GM18907 (cell line): ENCODE measurements around the gene WASL.

Experiments used
- ATAC-seq: cut with Tn5 transposase; IDR thresholded peaks from one replicate; pipeline ENCODE4 v1.9.1; 2021; ENCODE audit warnings: mild to moderate bottlenecking, moderate library complexity; ENCODE audit not compliant: unreplicated experiment

WASL gene

GRCh38 chr7:123662755-123663154 lies 86.0 kb downstream of the WASL start:
- ATAC-seq, result no peak

GRCh38 chr7:123662293-123662692 lies 86.5 kb downstream of the WASL start:
- no peak for ATAC-seq

GRCh38 chr7:123661765-123662164 lies 87.0 kb downstream of the WASL start:
- no peak for ATAC-seq

GRCh38 chr7:123660514-123661354 lies 88.1 kb downstream of the WASL start:
- ATAC-seq, result no peak

- ATAC-seq, result no peak
These were observed 90.8 kb downstream of the WASL start for GRCh38 chr7:123658023-123658422.

- ATAC-seq, result no peak
These were observed 91.5 kb downstream of the WASL start for GRCh38 chr7:123657304-123657685.

- no peak for ATAC-seq
These were observed 92.1 kb downstream of the WASL start for GRCh38 chr7:123656544-123657303.

GRCh38 chr7:123655614-123656013 lies 93.2 kb downstream of the WASL start, which contains the start of gene LMOD2:
Gene LMOD2, plus strand, starts transcription at chr7:123655866. Its CDS starts 98 bp downstream, at chr7:123655964.
- ATAC-seq, result no peak

GRCh38 chr7:123653162-123653561 lies 95.6 kb downstream of the WASL start:
- ATAC-seq, result no peak

- no peak for ATAC-seq
These were observed 96.4 kb downstream of the WASL start for GRCh38 chr7:123652406-123652805.

GRCh38 chr7:123650595-123650994 lies 98.2 kb downstream of the WASL start:
- no peak for ATAC-seq

- no peak for ATAC-seq
These were observed 98.8 kb downstream of the WASL start for GRCh38 chr7:123649964-123650363.

- ATAC-seq, result no peak
These were observed 101.6 kb downstream of the WASL start for GRCh38 chr7:123647106-123647730.

GRCh38 chr7:123645516-123645915 lies 103.3 kb downstream of the WASL start:
- no peak for ATAC-seq

- ATAC-seq, result no peak
These were observed 105.0 kb downstream of the WASL start for GRCh38 chr7:123643495-123644441.

GRCh38 chr7:123641901-123642300 lies 106.9 kb downstream of the WASL start:
- ATAC-seq, result no peak

GRCh38 chr7:123640583-123640982 lies 108.2 kb downstream of the WASL start:
- ATAC-seq, result no peak

- ATAC-seq, result no peak
These were observed 109.2 kb downstream of the WASL start for GRCh38 chr7:123639631-123640030.

- no peak for ATAC-seq
These were observed 110.9 kb downstream of the WASL start for GRCh38 chr7:123637878-123638277.

GRCh38 chr7:123637203-123637602 lies 111.6 kb downstream of the WASL start:
- ATAC-seq, result no peak
